ENCODE results near the gene TRMT1.

- TF ChIP-seq PKNOX1 (IDR thresholded peaks at IDR 0.05) (no peak), HDGF (IDR thresholded peaks at IDR 0.05; ENCODE audit: borderline replicate concordance) (no peak)
Observed at GRCh38 chr19:13138171-13138915, 21.8 kb upstream of the TRMT1 start.
